ENCODE data around the gene MCC. TPM values are rescaled to one million over a fixed set of nuclear protein-coding genes. Genes with fewer than 3 reads are reported as not detected.

Gene MCC
- total RNA-seq, 1 experiment from 2014 or later = 0.60 TPM

DNA sequence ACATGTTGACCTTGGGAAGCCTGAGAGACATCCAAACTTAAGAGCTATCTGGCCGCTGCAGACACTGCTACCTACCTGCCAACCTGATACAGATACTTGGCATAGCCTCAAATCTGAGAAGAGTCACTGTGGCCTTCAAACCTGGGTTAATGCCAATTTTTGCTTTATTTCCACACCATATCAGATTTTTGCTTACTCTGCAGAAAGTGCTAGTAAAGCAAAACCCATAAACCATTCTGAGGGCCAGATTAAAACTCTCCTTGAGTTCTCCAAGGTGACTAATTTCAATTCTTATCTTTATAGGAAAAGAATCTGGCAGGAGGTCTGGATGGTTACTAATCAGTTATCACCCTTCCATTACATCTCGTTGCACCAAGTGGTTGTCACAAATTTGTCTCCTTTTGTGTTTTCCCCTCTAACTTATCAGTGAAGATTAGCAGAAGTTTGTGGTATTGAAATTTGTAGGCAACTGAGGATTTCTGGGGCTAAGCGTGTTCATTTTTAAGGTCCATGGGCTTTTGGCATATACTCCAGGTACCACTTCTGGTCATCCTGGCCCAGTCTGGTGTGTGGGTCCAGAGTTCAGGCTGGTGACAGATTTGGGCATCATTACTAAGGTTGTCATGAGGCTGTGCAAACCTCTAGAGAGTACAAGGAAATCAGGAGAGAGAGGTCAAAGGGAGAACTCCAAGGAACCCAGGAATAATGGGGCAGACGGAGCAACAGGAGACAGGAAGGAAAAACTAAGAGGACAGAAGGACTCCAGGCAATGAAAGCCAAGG is 231.4 kb downstream of the MCC start:
- Histone ChIP-seq H3K27ac (ENCODE audit: low read depth, low read length, poor library complexity, severe bottlenecking) (no peak overlapping the region), H3K4me1 (ENCODE audit: insufficient read depth, low read length, poor library complexity, severe bottlenecking) (no peaks in the 10 kb centered on the region), H3K9me3 (ENCODE audit: low read depth, low read length, poor library complexity, severe bottlenecking) (no peaks in the 10 kb centered on the region), H3K4me3 (ENCODE audit: low read depth, low read length, poor library complexity, severe bottlenecking) (no peak overlapping the region), H3K36me3 (ENCODE audit: insufficient read depth, low read length, poor library complexity, severe bottlenecking) (no peaks in the 10 kb centered on the region), H3K27me3 (replicated peaks; ENCODE audit: insufficient read depth, low read depth, low read length, poor library complexity) (no peaks in the 10 kb centered on the region)
- ChIA-PET POLR2A (ENCODE audit: low non-redundant PET) (no interaction called here), CTCF (no interaction called here)
- intact Hi-C loops (cut with micrococcal nuclease; ENCODE audit: unreplicated experiment) = no loop called here
- DNase-seq (ENCODE audit: low spot score) = no peak
- no TSS peak for BruUV-seq (replicated peaks)
- no peak for TF ChIP-seq EZH2 (IDR thresholded peaks at IDR 0.05; ENCODE audit: borderline replicate concordance, low read depth, low read length, poor library complexity, severe bottlenecking)
- TF ChIP-seq, protein P1, sequence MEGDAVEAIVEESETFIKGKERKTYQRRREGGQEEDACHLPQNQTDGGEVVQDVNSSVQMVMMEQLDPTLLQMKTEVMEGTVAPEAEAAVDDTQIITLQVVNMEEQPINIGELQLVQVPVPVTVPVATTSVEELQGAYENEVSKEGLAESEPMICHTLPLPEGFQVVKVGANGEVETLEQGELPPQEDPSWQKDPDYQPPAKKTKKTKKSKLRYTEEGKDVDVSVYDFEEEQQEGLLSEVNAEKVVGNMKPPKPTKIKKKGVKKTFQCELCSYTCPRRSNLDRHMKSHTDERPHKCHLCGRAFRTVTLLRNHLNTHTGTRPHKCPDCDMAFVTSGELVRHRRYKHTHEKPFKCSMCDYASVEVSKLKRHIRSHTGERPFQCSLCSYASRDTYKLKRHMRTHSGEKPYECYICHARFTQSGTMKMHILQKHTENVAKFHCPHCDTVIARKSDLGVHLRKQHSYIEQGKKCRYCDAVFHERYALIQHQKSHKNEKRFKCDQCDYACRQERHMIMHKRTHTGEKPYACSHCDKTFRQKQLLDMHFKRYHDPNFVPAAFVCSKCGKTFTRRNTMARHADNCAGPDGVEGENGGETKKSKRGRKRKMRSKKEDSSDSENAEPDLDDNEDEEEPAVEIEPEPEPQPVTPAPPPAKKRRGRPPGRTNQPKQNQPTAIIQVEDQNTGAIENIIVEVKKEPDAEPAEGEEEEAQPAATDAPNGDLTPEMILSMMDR (conservative IDR thresholded peaks at IDR 0.05; ENCODE audit: low read depth, low read length) = no peak

GRCh38 chr5:113255579-113256386 is 232.5 kb downstream of the MCC start:
- intact Hi-C loops (cut with micrococcal nuclease; ENCODE audit: unreplicated experiment) = no loop called here
- Histone ChIP-seq H3K27ac (ENCODE audit: low read depth, low read length, poor library complexity, severe bottlenecking) (no peak overlapping the region), H3K4me3 (ENCODE audit: low read depth, low read length, poor library complexity, severe bottlenecking) (no peak overlapping the region), H3K4me1 (ENCODE audit: insufficient read depth, low read length, poor library complexity, severe bottlenecking) (no peaks in the 10 kb centered on the region), H3K9me3 (ENCODE audit: low read depth, low read length, poor library complexity, severe bottlenecking) (no peaks in the 10 kb centered on the region), H3K36me3 (ENCODE audit: insufficient read depth, low read length, poor library complexity, severe bottlenecking) (no peaks in the 10 kb centered on the region), H3K27me3 (replicated peaks; ENCODE audit: insufficient read depth, low read depth, low read length, poor library complexity) (no peaks in the 10 kb centered on the region)
- POLR2A ChIA-PET (ENCODE audit: low non-redundant PET) = no interaction called here
- no peak for DNase-seq (ENCODE audit: low spot score)
- no TSS peak for BruUV-seq (replicated peaks)
- TF ChIP-seq EZH2 (IDR thresholded peaks at IDR 0.05; ENCODE audit: borderline replicate concordance, low read depth, low read length, poor library complexity, severe bottlenecking) = no peak
- TF ChIP-seq, protein P1 (conservative IDR thresholded peaks at IDR 0.05; ENCODE audit: low read depth, low read length) = no peak
- CTCF ChIA-PET = no interaction called here

DNA sequence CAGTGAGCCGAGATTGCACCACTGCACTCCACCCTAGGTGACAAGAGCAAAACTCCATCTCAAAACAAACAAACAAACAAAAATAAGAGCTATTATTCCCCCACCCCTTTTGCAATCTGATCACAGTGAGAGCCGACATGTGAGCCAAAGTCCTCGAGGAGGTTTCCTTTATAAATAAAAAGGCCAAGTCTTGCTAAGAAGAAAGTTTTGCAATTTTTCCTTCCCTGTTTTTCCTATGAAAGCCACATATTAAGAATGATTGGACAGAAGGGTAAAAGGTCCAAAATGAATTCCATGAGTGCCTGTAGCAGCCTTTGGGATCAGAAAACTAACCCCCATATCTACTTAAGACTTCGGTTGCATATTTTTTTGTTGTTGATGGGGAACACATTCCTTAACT is 233.1 kb downstream of the MCC start:
- DNase-seq (ENCODE audit: low spot score) = no peak
- H3K27ac ChIP-seq (ENCODE audit: low read depth, low read length, poor library complexity, severe bottlenecking) = no peak overlapping the region
- H3K36me3 ChIP-seq (ENCODE audit: insufficient read depth, low read length, poor library complexity, severe bottlenecking) = no peaks in the 10 kb centered on the region
- TF ChIP-seq, protein P1 (conservative IDR thresholded peaks at IDR 0.05; ENCODE audit: low read depth, low read length) = no peak
- no peak for TF ChIP-seq EZH2 (IDR thresholded peaks at IDR 0.05; ENCODE audit: borderline replicate concordance, low read depth, low read length, poor library complexity, severe bottlenecking)
- CTCF ChIA-PET = no interaction called here
- intact Hi-C loops (cut with micrococcal nuclease; ENCODE audit: unreplicated experiment) = no loop called here
- H3K4me3 ChIP-seq (ENCODE audit: low read depth, low read length, poor library complexity, severe bottlenecking) = no peak overlapping the region
- H3K4me1 ChIP-seq (ENCODE audit: insufficient read depth, low read length, poor library complexity, severe bottlenecking) = no peaks in the 10 kb centered on the region
- POLR2A ChIA-PET (ENCODE audit: low non-redundant PET) = no interaction called here
- no peaks in the 10 kb centered on the region for H3K9me3 ChIP-seq (ENCODE audit: low read depth, low read length, poor library complexity, severe bottlenecking)
- H3K27me3 ChIP-seq (replicated peaks; ENCODE audit: insufficient read depth, low read depth, low read length, poor library complexity) = no peaks in the 10 kb centered on the region
- no TSS peak for BruUV-seq (replicated peaks)

All from A673 (cell line).